Lower leg skin (tissue), 3 donors: ENCODE results near the gene RNASE7.

ENCODE experiments used
- CTCF ChIP-seq, 3 donors: fragments of 450-650 bp; IDR thresholded peaks; one replicate each; pipeline ENCODE4 v1.5.1; 2016; ENCODE audit warnings: antibody characterized with exemption in 3 of 3, mild to moderate bottlenecking in 3 of 3, moderate library complexity in 2 of 3
- POLR2A ChIP-seq, 2 donors: fragments of 450-650 bp; IDR thresholded peaks; one replicate each; pipeline ENCODE4 v1.6.1; 2016 to 2017; ENCODE audit warnings: antibody characterized with exemption in 2 of 2, mild to moderate bottlenecking in 1 of 2, moderate library complexity in 1 of 2

- TF ChIP-seq CTCF (IDR thresholded peaks at IDR 0.05) (no peak), POLR2A (IDR thresholded peaks at IDR 0.05) (no peak)
Measured at GRCh38 chr14:21023817-21024584, 18.2 kb upstream of the RNASE7 start.
